ENCODE results near the gene RAB19.

RAB19 gene

GRCh38 chr7:140454657-140455015 is 50.8 kb downstream of the RAB19 start:
- no peak for DNase-seq

GRCh38 chr7:140455743-140456142 is 51.9 kb downstream of the RAB19 start:
- DNase-seq, result no peak

- DNase-seq, result no peak
Measured at GRCh38 chr7:140456551-140457051, 52.7 kb downstream of the RAB19 start.

GRCh38 chr7:140458201-140458600 is 54.3 kb downstream of the RAB19 start:
- DNase-seq, result no peak

- no peak for DNase-seq
Measured at GRCh38 chr7:140458916-140459315, 55.1 kb downstream of the RAB19 start.

- no peak for DNase-seq
Measured at GRCh38 chr7:140463111-140463510, 59.3 kb downstream of the RAB19 start.

- DNase-seq, result peak; percentile 22
Measured at GRCh38 chr7:140475747-140476333, 72.0 kb downstream of the RAB19 start.

- DNase-seq, result no peak
Measured at GRCh38 chr7:140476698-140477261, 72.9 kb downstream of the RAB19 start.

Data from NCI-H1092 (cell line).